ENCODE results near the gene CAMSAP1.
"Not testable (repeated sequence)": the region's sequence is repeated elsewhere in the genome, so short reads cannot be mapped to it uniquely, and the experiment has no call there.

- TF ChIP-seq CTCF (IDR thresholded peaks at IDR 0.05; ENCODE audit: borderline replicate concordance, extremely low read depth, low read length, poor library complexity, severe bottlenecking); EZH2 (IDR thresholded peaks at IDR 0.05; ENCODE audit: borderline replicate concordance, low read depth, low read length, severe bottlenecking): not testable (repeated sequence)
These were observed 15.0 kb downstream of the CAMSAP1 start for GRCh38 chr9:135892327-135892726.
